HG03280 (cell line): ENCODE data around the gene HAP1.
"Not testable (repeated sequence)": the region's sequence is repeated elsewhere in the genome, so short reads cannot be mapped to it uniquely, and the experiment has no call there.

ENCODE experiments used
- ATAC-seq: cut with Tn5 transposase; IDR thresholded peaks from one replicate; pipeline ENCODE4 v1.9.1; 2021; ENCODE audit warnings: mild to moderate bottlenecking, moderate library complexity; ENCODE audit not compliant: unreplicated experiment

HAP1 gene

DNA sequence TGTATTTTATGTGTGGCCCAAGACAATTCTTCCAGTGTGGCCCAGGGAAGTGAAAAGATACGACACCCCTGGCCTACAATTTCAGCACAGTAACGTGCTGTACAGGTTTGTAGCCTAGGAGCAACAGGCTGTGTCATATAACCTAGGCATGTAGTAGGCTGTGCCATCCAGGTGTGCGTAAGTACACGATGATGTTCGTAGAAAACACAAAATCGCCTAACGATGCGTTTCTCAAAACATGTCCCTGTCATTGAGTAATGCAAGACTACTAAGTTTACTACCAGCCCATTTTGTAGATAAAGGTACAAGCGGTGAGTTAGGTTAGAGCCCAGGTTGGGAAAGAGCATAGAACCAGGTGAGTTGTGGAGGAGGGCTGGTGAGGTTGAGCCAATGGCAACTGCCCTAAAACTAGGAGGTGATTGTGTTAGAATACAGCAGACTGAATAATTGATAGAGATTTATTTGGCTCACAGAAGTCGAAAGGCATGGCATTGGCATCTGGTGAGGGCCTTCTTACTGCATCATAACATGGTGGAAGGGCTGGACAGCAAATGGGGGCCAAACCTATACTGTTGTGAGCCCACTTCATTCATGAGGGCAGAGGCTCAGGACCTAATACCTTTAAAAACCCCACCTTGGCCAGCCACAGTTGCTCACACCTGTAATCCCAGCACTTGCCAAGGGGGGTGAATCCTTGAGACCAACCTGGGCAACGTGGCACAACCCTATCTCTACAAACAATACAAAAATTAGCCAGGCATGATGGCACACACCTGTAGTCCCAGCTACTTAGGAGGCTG lies 41.5 kb downstream of the HAP1 start:
- no peak for ATAC-seq

DNA sequence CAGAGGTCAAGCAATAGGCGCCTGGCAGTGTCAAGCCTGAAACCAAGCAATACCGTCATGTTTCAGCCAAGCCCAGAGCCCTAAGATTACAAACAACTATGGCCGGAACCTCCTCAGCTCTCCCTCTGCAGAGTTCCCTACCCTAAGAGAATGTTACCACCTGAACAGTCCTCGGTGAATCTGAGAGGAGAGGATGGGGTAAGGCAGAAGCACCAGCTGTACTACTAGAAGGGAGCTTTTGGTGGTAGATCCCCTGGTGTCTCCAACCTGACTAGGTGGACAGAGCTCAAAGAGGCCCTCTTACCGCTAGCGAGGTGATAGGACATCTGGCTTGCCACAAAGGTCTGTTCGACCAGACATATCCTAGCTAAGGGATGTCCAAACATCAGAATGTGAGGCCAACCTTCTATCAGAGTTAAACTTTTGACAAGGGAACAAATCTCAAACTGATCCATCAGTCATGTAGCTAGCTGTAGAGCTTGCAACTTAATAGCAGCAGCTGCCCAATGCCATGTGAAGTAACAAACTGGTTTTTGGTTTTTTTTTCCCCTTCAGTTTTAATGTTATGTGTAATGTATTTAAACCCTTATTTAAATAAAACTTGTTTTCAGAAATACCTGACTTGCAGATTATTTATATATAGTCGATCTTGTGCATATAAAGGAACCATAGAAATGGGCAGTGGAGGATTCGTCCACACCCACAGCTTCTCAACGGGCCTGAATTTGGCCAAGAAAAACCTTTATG lies 43.2 kb downstream of the HAP1 start:
- no peak for ATAC-seq

DNA sequence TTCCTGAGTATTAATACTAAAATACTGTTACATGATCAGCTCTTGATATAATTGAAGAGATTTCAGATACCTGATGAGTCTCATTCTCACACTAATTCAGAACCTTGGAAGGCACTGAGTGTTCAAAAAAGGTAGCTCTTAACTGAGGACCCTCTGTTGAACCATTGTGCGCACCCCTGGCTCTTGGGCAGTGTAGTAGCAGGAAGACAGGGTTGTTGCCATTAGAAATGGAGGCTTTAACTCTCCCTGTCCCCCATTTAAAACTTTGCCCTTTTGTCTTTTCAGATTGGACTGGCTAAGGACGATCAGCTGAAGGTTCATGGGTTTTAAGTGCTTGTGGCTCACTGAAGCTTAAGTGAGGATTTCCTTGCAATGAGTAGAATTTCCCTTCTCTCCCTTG lies 43.9 kb downstream of the HAP1 start:
- ATAC-seq = no peak

DNA sequence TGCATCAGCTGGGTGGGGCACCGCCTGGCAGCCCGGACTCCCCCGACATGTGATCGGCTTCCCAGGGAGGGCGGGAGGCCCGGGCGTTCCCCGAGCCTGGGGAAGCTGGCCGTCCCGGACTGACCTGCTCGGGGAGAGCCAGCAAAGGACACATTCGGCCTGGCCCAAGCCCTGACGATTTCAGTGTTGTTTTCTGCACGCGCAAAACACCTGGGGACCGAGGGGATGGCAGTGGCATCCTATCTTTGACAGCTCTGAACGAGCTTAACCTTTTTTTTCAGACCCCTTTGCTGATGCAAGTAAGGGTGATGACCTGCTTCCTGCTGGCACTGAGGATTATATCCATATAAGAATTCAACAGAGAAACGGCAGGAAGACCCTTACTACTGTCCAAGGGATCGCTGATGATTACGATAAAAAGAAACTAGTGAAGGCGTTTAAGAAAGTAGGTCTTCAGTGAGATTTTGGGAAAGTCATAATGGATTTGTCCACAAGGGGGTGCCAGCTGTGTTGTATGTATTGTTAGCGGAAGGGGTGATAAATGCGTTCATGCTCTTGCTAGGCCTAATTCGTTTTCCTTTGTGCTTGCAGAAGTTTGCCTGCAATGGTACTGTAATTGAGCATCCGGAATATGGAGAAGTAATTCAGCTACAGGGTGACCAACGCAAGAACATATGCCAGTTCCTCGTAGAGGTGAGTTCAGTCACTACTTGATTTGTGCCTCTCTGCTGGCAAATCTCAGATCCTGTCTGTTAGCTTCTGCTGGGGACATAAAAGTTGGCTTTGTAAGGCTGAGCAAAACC lies 44.7 kb downstream of the HAP1 start:
- no peak for ATAC-seq

DNA sequence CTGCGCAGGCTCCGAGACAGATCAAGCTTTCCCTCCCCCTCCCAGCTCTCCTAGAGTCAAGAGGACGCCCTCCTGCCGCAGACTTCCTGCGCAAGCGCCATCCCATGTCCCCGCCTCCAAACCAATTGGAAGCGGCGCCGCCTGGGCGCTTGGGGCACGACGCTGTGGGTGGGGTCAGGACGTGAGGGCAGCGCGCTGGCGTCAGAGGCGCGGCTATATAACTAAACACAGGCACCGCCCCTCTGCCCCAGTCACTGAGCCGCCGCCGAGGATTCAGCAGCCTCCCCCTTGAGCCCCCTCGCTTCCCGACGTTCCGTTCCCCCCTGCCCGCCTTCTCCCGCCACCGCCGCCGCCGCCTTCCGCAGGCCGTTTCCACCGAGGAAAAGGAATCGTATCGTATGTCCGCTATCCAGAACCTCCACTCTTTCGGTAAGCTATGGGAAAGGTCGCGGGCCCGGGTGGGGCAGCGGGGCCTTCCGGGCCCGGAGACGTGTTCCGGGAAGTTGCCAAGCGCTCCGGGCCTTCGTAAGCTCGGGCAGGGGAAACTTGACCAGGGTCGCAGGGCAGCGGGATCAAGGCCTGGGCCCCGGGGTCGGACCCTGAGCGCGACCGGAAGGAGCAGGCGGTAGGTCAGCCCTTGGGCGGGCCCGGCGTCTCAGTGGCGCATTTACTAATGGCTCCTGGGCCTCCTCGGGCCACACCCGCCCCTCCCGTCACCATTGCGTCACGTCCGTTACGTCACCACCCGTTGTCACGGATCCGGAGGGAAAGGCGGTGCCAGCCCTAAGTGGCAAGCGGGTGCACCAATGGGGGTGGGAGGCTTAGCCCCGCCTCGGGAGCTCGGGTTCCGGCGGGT lies 45.6 kb downstream of the HAP1 start, which contains the start of gene EIF1:
Gene EIF1 (plus strand): TSS at position 245 of the 856 bp plus-strand sequence. CDS start 154 bp downstream, at position 399.
- ATAC-seq = peak; percentile 77

DNA sequence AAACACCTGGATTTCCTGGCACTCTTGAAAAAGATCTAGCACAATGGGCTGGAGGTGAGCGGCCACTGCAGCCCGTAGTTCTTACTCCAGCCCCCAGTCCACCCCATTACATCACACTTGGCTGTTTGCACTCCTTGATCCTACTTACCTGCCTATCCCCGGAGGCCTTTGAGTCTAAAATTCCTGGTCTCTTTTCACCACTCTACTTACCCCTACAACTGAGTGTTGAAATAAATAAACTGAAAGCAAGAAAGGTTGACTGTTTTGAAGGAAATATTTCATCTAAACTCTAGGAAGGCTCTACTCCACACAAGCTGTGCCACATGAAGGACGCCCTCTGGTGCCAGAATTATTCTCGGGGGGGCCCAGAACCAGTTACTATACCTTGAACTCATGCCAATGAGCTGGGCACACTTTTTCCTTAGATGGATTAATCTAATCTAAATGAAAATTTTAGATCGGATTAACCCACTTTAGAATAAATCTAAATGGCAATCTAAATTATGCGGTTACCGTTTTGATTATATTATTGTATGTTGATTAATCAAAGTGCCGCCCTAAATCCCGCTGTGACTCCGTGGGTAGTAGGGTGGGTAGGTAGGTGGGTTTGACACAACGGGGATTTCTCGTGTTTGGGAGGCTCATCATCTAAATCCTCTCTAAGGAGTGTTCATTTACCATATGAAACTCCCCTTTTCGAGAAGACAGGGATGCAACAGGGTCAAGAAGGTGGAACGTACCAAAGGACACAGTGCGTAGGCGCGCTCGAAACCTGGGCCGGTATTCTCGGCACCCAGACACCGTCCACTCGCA lies 46.4 kb downstream of the HAP1 start:
- ATAC-seq = no peak

DNA sequence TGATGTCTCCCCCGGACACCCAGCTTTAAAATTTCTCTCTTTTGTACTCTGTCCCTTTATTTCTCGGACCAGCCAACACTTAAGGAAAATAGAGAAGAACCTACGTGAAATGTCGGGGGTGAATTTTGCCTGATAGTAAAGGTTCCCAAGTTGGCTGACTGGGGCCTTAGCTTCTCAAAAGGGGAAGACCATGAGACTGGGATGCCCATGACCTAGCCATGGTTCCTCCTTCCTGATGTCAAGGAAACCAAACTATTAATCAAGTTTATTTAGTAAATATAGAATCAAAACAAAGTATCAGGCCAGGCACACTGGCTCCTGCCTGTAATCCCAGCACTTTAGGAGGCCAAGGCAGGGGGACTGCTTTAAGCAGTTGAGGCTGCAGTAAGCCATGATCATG lies 48.2 kb downstream of the HAP1 start:
- ATAC-seq = no peak

DNA sequence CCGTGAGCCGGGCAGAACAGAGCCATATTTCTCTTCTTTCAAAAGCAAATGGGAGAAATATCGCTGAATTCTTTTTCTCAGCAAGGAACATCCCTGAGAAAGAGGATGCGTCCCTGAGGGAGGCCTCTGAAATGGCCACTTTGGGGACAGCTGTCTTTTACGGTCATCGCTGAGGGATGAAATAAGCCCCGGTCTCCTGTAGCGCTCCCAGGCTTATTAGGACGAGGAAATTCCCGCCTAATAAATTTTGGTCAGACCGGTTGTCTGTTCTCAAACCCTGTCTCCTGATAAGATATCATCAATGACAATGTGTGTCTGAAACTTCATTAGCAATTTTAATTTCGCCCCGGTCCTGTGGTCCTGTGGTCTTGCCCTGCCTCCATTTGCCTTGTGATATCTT lies 48.7 kb downstream of the HAP1 start:
- not testable (repeated sequence) for ATAC-seq

DNA sequence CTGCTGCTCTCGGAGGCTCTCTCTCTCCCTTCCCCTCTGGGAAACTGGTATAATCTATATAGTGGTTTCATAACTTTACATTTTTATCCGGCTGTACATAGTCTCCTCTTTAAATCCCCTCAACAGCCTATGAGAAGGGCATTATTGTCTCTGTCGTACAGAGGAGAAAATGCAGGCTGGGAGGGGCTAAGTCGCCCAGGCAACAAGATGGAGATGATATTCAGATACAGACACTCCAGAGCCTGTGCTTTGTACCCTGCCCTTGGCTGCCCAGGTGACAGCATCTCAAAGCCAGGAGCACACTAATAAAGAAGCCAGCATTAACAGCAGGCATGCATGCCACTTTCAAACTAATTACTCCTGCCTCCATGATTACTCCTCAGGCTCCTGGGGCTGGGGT lies 50.4 kb downstream of the HAP1 start:
- no peak for ATAC-seq

DNA sequence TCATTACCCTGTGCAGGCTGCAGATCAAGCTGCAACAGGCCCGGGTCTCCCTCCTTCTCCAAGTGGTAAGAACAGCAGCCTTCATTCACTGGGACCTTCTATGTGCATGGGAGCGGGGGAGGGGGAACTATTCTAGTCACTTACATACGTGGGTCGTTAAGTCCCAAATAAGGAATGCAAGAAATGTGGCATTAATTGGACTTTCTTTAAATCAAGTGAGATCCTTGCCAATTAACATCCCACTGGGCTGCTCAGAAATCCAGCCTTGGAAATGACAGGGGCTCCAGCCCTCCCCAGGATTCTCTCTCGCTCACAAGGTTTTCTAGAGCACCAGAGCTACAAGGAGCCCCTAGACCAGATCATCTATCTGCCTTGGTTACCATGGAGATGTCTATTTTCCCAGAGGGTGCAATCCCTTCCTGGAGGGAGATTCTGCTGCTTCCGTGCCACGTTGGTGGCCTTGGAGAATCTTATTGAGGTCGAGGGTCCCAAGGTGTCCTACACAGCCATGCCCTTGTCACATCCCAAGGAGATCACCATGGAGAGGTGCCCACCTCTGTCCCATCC lies 50.9 kb downstream of the HAP1 start:
- no peak for ATAC-seq

DNA sequence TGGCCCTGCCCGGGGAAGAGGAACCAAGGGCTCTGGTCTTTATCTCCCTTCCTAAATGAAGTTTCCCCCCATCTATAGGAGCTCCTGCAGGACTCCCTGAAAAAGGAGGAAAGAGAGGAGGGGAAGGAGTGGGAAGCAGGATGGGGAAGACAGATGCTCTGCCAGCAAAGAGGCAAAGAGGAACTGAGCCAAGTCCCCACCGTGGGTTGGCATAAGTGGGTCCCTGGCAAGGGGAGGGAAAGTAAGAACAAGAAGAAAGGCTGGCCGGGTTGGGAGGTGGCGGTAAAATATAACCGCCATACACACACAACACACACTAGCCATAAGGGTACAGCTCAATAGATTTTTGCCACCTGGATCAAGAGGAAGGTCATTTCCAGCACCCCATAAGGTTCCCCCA lies 51.8 kb downstream of the HAP1 start:
- ATAC-seq = no peak

DNA sequence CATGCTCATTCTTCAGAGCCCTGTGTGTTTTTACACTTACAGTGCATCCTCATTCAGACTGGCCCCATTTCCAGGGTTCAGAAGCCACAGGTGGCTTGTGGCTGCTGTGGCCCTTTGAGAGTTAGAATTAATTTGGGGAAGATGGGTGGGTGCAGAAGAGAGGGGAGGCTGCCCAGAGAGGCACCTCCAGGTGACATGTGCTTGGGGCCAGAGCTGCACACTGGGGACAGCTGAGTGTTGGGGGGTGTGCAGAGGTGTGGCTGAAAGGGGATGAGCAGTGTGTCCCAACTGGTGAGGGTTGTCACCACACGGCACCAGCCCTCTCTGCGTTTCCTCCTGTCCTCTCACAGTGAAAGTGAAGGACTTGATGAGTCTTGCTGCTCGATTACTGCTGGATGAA lies 52.7 kb downstream of the HAP1 start:
- no peak for ATAC-seq

DNA sequence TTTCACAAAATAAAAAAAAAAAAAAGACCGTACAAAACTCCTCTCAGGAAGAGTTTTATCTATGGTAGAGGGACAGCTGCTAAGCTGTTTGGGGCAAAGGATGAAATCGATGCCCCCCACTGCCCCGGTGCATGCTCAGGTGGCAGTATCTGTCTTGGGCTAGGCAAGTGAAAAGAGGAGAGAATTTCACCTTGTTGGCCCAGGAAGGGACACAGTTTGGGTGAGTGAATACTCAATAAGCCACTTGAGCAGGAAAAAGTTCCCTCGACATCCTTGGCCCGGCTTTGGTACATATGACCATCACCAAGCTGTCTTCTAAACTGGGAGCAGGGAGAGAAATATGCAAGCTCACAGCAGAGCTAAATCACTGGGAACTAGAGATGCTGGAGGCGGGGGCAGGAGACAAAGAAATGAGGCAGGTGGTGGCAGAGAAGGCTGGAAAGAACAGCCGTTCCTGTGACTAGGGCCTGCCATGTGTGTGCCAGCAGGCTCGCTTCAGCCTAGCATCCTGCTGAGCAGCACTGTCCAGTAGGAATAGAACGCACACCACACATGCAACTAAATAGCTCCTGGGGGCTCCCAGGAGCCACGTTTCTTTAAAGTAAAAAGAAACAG lies 53.9 kb downstream of the HAP1 start:
- no peak for ATAC-seq

DNA sequence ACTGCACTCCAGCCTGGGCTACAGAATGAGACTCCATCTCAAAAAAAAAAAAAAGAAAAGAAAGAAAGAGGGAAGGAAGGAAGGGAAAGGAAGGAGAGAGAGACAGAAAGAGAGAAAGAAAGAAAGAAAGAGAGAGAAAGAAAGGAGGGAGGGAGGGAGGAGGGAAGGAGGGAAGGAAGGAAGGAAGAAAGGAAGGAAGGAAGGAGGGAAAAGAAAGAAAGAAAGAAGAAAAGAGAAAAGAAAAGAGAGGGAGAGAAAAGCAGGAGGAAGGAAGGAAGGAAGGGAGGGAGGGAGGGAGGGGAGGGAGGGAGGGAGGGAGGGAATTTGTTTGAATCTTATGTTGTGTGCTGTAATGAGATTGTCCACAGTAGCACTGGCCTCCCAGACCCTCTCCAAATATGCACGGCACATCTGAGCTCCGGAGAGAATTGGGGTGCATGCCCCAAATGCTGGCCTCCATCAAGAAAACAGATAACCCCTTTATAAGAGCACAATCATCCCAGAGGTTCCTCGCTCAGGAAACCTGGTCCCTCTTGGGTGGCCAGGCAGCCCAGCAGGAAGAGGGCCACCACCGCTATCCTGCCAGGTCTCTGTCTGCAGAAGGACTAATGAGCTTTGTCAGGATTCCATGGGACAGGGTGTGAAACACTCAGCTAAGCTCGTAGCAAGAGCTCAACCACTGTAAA lies 54.6 kb downstream of the HAP1 start:
- no peak for ATAC-seq

DNA sequence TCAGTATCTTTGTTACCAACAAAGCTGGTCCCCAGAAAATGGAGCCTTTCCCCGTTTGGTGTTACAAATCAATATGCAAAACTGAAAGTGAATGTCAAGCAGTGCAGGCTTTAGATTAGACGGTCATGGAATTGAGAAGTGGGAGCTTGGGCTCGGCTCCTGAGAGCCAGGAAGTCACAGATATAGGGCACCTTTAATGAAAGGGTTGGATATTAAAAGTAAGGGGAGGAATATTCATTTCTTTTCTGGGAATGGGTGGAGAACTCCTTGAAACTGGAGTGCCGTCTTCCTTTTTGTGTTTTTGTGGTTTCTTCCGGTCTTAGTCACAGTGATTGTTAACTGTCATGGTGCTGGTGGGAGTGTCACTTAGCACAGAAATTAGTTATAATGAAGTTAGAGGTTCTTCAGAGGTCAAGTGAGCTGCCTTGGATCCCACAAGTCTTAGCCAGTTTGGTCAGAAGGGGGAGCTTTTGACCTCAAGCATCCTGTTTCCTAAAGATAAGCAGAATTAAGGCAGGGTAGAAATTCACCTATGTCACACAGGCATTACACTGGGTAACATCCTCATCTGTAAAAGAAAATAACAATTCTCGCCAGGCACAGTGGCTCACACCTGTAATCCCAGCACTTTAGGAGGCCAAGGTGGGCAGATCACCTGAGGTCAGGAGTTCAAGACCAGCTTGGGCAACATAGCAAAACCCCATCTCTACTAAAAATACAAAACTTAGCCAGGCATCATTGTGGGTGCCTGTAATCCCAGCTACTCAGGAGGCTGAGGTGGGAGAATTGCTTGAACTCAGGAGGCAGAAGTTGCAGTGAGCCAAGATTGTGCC lies 55.3 kb downstream of the HAP1 start:
- ATAC-seq = peak; percentile 55

DNA sequence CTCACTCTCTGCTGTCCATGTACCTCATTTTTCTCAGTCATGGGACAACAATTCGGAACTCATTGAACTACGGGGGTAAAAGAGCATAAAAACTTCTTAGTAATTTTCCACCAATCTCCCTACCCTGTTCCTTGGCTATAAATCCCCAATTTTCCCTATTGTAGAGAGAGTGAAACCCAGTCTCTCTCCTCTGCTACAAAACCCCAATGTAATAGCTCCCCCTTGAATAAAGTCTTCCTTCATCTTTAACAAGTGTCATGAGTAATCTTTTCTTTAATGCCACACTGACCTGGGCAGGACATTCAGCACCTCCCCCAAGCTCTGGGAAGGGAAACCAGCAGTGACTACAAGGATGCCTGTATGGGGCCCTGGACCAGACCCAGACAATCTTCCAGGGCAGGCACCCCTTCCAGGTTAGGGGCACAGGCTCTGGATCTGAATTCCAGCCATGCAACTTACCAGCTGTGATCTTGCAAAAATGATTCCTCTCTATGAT lies 56.0 kb downstream of the HAP1 start:
- peak; percentile 32 for ATAC-seq

DNA sequence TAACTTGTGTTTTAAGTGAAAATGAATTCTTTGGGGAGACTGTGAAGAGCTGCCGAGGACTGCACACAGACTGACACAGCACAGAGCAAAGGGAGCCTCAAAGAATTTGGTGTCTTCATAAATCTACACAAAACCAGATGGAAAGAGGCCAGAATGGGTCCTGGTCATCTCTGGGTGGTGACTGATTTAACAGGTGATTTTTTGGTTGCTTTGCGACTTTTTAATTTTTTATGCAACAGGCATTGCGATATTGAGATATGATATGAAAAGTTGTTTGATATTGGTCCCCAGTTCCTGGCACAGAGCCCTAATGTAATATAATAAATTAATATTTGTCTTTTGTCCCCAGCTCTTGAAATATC lies 58.4 kb downstream of the HAP1 start:
- ATAC-seq = no peak
